ENCODE data around the gene EIF2AK3.
"Not testable (repeated sequence)": the region's sequence is repeated elsewhere in the genome, so short reads cannot be mapped to it uniquely, and the experiment has no call there.

Gene EIF2AK3

GRCh38 chr2:88627055-88627855 lies at the start of gene EIF2AK3:
TSS of gene EIF2AK3 (minus strand) at chr2:88627464. CDS start at chr2:88627274, 190 bp downstream.
- peak; percentile 92 for DNase-seq (ENCODE audit: low spot score)

- DNase-seq (ENCODE audit: low spot score) = no peak
Measured at GRCh38 chr2:88673363-88673762, 46.1 kb upstream of the EIF2AK3 start.

- peak; percentile 69 for DNase-seq (ENCODE audit: low spot score)
Measured at GRCh38 chr2:88671786-88672427, 44.6 kb upstream of the EIF2AK3 start.

GRCh38 chr2:88669482-88670214 lies 42.4 kb upstream of the EIF2AK3 start:
- peak; percentile 56 for DNase-seq (ENCODE audit: low spot score)

- no peak for DNase-seq (ENCODE audit: low spot score)
Measured at GRCh38 chr2:88668862-88669261, 41.6 kb upstream of the EIF2AK3 start.

- DNase-seq (ENCODE audit: low spot score) = no peak
Measured at GRCh38 chr2:88667219-88667618, 40.0 kb upstream of the EIF2AK3 start.

- no peak for DNase-seq (ENCODE audit: low spot score)
Measured at GRCh38 chr2:88666576-88666975, 39.3 kb upstream of the EIF2AK3 start.

GRCh38 chr2:88660622-88661021 lies 33.4 kb upstream of the EIF2AK3 start:
- DNase-seq (ENCODE audit: low spot score) = no peak

- no peak for DNase-seq (ENCODE audit: low spot score)
Measured at GRCh38 chr2:88659538-88659915, 32.3 kb upstream of the EIF2AK3 start.

GRCh38 chr2:88658881-88659537 lies 31.7 kb upstream of the EIF2AK3 start:
- no peak for DNase-seq (ENCODE audit: low spot score)

GRCh38 chr2:88658326-88658725 lies 31.1 kb upstream of the EIF2AK3 start:
- DNase-seq (ENCODE audit: low spot score) = no peak

- DNase-seq (ENCODE audit: low spot score) = no peak
Measured at GRCh38 chr2:88657131-88657530, 29.9 kb upstream of the EIF2AK3 start.

- no peak for DNase-seq (ENCODE audit: low spot score)
Measured at GRCh38 chr2:88656690-88657089, 29.4 kb upstream of the EIF2AK3 start.

GRCh38 chr2:88654714-88655113 lies 27.4 kb upstream of the EIF2AK3 start:
- no peak for DNase-seq (ENCODE audit: low spot score)

GRCh38 chr2:88651646-88652045 lies 24.4 kb upstream of the EIF2AK3 start:
- DNase-seq (ENCODE audit: low spot score) = no peak

GRCh38 chr2:88645291-88645882 lies 18.1 kb upstream of the EIF2AK3 start:
- not testable (repeated sequence) for DNase-seq (ENCODE audit: low spot score)

- DNase-seq (ENCODE audit: low spot score) = no peak
Measured at GRCh38 chr2:88642278-88642677, 15.0 kb upstream of the EIF2AK3 start.

GRCh38 chr2:88641330-88641729 lies 14.1 kb upstream of the EIF2AK3 start:
- no peak for DNase-seq (ENCODE audit: low spot score)

- no peak for DNase-seq (ENCODE audit: low spot score)
Measured at GRCh38 chr2:88639865-88640264, 12.6 kb upstream of the EIF2AK3 start.

- no peak for DNase-seq (ENCODE audit: low spot score)
Measured at GRCh38 chr2:88638743-88639142, 11.5 kb upstream of the EIF2AK3 start.

GRCh38 chr2:88638123-88638650 lies 10.9 kb upstream of the EIF2AK3 start:
- no peak for DNase-seq (ENCODE audit: low spot score)

GRCh38 chr2:88637464-88637863 lies 10.2 kb upstream of the EIF2AK3 start:
- DNase-seq (ENCODE audit: low spot score) = no peak
